ENCODE measurements around the gene CKAP4. TPM values are rescaled to one million over a fixed set of nuclear protein-coding genes. Genes with fewer than 3 reads are reported as not detected.

Gene CKAP4
- total and polyA plus RNA-seq, 2 donors (not counting 3 experiments of a cell fraction or from before 2014, with no cell fraction given), result 117 to 223 TPM

GRCh38 chr12:106282457-106283097 is 34.8 kb upstream of the CKAP4 start:
- no peak overlapping the region for H3K27ac ChIP-seq (ENCODE audit: insufficient read depth, low read depth, low read length)
- no peaks in the 10 kb centered on the region for H4K20me1 ChIP-seq (replicated peaks; ENCODE audit: control insufficient read depth, extremely low read depth, insufficient read depth, low read length)
- H3K4me1 ChIP-seq (ENCODE audit: control insufficient read depth, extremely low read depth, insufficient read depth, low read length), result peaks cover 6% of the 10 kb centered on the region
- CTCF ChIA-PET, result interaction anchor here (0.7 to 10.1 kb wide), 33 partner anchors 10 to 862 kb away, joined by 3 to 224 read pairs (median 4); partner anchors contain the start of genes CKAP4 and POLR3B
- H3K9ac ChIP-seq (replicated peaks; ENCODE audit: extremely low read depth, insufficient read depth, low read length), result no peak overlapping the region
- FAIRE-seq (peak; percentile 89), DNase-seq (ENCODE audit: low read depth, low spot score) (peak; percentile 48)
- no peaks in the 10 kb centered on the region for H3K9me3 ChIP-seq (replicated peaks; ENCODE audit: control insufficient read depth, insufficient read depth, low read length)
- H3K9me1 ChIP-seq (replicated peaks; ENCODE audit: control insufficient read depth, extremely low read depth, insufficient read depth, low read length), result no peaks in the 10 kb centered on the region
- TF ChIP-seq, protein P1, sequence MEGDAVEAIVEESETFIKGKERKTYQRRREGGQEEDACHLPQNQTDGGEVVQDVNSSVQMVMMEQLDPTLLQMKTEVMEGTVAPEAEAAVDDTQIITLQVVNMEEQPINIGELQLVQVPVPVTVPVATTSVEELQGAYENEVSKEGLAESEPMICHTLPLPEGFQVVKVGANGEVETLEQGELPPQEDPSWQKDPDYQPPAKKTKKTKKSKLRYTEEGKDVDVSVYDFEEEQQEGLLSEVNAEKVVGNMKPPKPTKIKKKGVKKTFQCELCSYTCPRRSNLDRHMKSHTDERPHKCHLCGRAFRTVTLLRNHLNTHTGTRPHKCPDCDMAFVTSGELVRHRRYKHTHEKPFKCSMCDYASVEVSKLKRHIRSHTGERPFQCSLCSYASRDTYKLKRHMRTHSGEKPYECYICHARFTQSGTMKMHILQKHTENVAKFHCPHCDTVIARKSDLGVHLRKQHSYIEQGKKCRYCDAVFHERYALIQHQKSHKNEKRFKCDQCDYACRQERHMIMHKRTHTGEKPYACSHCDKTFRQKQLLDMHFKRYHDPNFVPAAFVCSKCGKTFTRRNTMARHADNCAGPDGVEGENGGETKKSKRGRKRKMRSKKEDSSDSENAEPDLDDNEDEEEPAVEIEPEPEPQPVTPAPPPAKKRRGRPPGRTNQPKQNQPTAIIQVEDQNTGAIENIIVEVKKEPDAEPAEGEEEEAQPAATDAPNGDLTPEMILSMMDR (IDR thresholded peaks at IDR 0.05; ENCODE audit: extremely low read depth in 1 of 2, insufficient read depth in 1 of 2, low read depth in 1 of 2, low read length in 2 of 2), result peak; percentile 65 to 70
- no peak for TF ChIP-seq GATA2 (IDR thresholded peaks at IDR 0.05; ENCODE audit: insufficient read depth, insufficient read length, low read depth, low read length)
- TF ChIP-seq POLR2AphosphoS5 (IDR thresholded peaks at IDR 0.05; ENCODE audit: insufficient read depth, low read depth, low read length), result no peak
- no peak overlapping the region for H3K4me2 ChIP-seq (ENCODE audit: insufficient read depth, low read length)
- H2AFZ ChIP-seq (ENCODE audit: low read depth, low read length), result no peak overlapping the region
- intact Hi-C loops (cut with micrococcal nuclease) (loop anchor here (1.0 to 5.0 kb wide), 4 partner anchors 34 to 862 kb away; partner anchors contain the start of gene CKAP4), dilution Hi-C loops (cut with MboI; ENCODE audit: extremely low pct_ligation_motif_present, low sequenced_read_pairs) (no loop called here)
- BruUV-seq (replicated peaks), result no TSS peak
- H3K79me2 ChIP-seq (ENCODE audit: control insufficient read depth, insufficient read depth, low read length), result no peaks in the 10 kb centered on the region
- H3K4me3 ChIP-seq (replicated peaks in 1 of 3; ENCODE audit: insufficient read depth in 1 of 3, low read depth in 1 of 3, low read length in 3 of 3), result no peak overlapping the region
- peaks cover 4 to 9% of the 10 kb centered on the region in 2 experiments for H3K27me3 ChIP-seq (ENCODE audit: control insufficient read depth in 2 of 2, insufficient read depth in 2 of 2, low read length in 2 of 2)
- POLR2A ChIA-PET, result interaction anchor here (0.6 to 1.1 kb wide), 2 partner anchors 19 to 338 kb away, joined by 3 to 4 read pairs; no protein-coding TSS in a partner anchor
- no peaks in the 10 kb centered on the region for H3K36me3 ChIP-seq (ENCODE audit: control insufficient read depth in 2 of 2, extremely low read depth in 1 of 2, insufficient read depth in 2 of 2, low read length in 2 of 2)

All from endothelial cell of umbilical vein (primary cell).